Subcutaneous adipose tissue (tissue), 4 donors: ENCODE data around the gene NDRG3. TPM values are rescaled to one million over a fixed set of nuclear protein-coding genes. Genes with fewer than 3 reads are reported as not detected.

Experiments used
- total RNA-seq, 4 donors: library from RNA; depleted of rRNA; stranded (reverse); fragments of >200 nt; gene quantifications; one replicate each; pipeline ENCODE4 v1.1.0, GENCODE V29; 2016
- TF ChIP-seq, protein P1 (sequence below): fragments of 450-650 bp; IDR thresholded peaks from one replicate; pipeline ENCODE4 v1.5.1; 2016; ENCODE audit warnings: low read depth, mild to moderate bottlenecking, control low read depth, antibody characterized with exemption, moderate library complexity

Gene NDRG3
- total RNA-seq, 4 donors from 2014 or later, result 11.5 to 25.2 (median 20.2) TPM

GRCh38 chr20:36726168-36726567, 19.7 kb downstream of the NDRG3 start:
- TF ChIP-seq, protein P1, sequence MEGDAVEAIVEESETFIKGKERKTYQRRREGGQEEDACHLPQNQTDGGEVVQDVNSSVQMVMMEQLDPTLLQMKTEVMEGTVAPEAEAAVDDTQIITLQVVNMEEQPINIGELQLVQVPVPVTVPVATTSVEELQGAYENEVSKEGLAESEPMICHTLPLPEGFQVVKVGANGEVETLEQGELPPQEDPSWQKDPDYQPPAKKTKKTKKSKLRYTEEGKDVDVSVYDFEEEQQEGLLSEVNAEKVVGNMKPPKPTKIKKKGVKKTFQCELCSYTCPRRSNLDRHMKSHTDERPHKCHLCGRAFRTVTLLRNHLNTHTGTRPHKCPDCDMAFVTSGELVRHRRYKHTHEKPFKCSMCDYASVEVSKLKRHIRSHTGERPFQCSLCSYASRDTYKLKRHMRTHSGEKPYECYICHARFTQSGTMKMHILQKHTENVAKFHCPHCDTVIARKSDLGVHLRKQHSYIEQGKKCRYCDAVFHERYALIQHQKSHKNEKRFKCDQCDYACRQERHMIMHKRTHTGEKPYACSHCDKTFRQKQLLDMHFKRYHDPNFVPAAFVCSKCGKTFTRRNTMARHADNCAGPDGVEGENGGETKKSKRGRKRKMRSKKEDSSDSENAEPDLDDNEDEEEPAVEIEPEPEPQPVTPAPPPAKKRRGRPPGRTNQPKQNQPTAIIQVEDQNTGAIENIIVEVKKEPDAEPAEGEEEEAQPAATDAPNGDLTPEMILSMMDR, result no peak

GRCh38 chr20:36720510-36720909, 25.4 kb downstream of the NDRG3 start:
- TF ChIP-seq, protein P1, result no peak

- TF ChIP-seq, protein P1, result no peak
Observed at GRCh38 chr20:36717657-36718056, 28.2 kb downstream of the NDRG3 start.

DNA sequence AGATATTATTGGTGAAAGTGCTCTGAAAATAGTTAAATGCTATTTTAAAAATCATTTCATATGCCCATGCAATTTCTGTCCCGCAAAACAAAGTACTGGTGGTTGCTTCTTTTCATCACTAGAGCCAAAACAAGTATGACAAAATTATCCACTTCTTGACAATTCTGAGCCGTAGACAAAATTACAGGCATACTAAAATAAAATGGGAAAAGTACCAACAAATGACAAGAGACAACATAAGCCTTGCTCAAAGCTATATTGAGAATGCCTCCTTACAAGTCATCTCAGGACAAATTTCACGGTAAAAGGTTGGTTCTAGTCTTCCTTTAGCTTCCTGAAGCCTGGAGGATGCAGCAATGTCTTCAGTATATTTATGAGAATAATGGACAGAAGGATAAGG, 28.9 kb downstream of the NDRG3 start:
- TF ChIP-seq, protein P1, result no peak

DNA sequence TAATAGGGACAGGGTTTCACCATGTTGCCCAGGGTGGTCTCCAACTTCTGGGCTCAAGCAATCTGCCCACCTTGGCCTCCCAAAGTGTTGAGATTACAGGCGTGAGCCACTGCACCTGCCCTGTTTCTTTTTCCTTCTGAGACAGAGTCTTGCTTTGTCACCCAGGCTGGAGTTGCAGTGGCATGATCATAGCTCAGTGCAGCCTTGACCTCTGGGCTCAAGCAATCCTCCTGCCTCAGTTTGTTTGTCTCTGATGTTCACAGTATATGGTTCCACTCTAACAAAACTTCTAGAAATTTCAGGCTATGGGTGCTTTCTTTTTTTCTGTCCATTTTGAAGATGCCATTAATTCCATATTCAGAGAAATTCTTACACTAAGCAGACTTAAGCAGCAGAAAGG, 33.1 kb downstream of the NDRG3 start:
- TF ChIP-seq, protein P1, result no peak

- TF ChIP-seq, protein P1, result no peak
Observed at GRCh38 chr20:36709126-36709525, 36.8 kb downstream of the NDRG3 start.

DNA sequence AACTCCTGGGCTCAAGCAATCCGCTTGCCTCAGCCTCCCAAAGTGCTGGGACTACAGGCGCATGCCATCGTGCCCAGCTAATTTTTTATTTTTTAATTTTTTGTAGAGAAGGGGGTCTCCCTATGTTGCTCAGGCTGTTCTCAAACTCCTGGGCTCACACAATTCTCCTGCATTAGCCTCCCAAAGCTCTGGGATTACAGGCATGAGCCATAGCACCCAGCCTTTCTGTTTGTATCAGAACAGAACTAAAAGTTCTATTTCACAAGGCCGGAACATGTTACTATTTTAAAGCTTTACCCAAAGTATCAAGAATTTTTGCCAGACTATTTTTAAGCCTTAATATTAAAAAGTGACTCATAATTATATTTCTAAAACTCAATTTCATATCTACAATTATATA, 42.4 kb downstream of the NDRG3 start:
- TF ChIP-seq, protein P1, result no peak

GRCh38 chr20:36700438-36700837, 45.5 kb downstream of the NDRG3 start:
- TF ChIP-seq, protein P1, result no peak
